GM18909 (cell line): ENCODE data around the gene STK33.

Source experiments
- ATAC-seq: cut with Tn5 transposase; IDR thresholded peaks from one replicate; pipeline ENCODE4 v1.9.1; 2021; ENCODE audit warnings: mild to moderate bottlenecking; ENCODE audit not compliant: unreplicated experiment, poor library complexity

Gene STK33

GRCh38 chr11:8593935-8594909, at the start of gene STK33:
Gene STK33, minus strand, starts transcription at chr11:8594228. Its CDS starts 119,323 bp downstream, at chr11:8474905.
- ATAC-seq: peak; percentile 95

- ATAC-seq: no peak
Observed at GRCh38 chr11:8642196-8642841, 48.3 kb upstream of the STK33 start.

GRCh38 chr11:8641332-8641731, 47.3 kb upstream of the STK33 start:
- no peak for ATAC-seq

- no peak for ATAC-seq
Observed at GRCh38 chr11:8640267-8640906, 46.4 kb upstream of the STK33 start.

- ATAC-seq: no peak
Observed at GRCh38 chr11:8639655-8640054, 45.6 kb upstream of the STK33 start.

- no peak for ATAC-seq
Observed at GRCh38 chr11:8638300-8638699, 44.3 kb upstream of the STK33 start.

- ATAC-seq: no peak
Observed at GRCh38 chr11:8636127-8636526, 42.1 kb upstream of the STK33 start.

GRCh38 chr11:8634498-8634897, 40.5 kb upstream of the STK33 start:
- ATAC-seq: no peak

- no peak for ATAC-seq
Observed at GRCh38 chr11:8631395-8632118, 37.5 kb upstream of the STK33 start.

- no peak for ATAC-seq
Observed at GRCh38 chr11:8624698-8625097, 30.7 kb upstream of the STK33 start.

GRCh38 chr11:8621147-8621546, 27.1 kb upstream of the STK33 start:
- no peak for ATAC-seq

- ATAC-seq: no peak
Observed at GRCh38 chr11:8617063-8617462, 23.0 kb upstream of the STK33 start.

GRCh38 chr11:8615291-8616032, 21.4 kb upstream of the STK33 start:
- ATAC-seq: no peak

- no peak for ATAC-seq
Observed at GRCh38 chr11:8614497-8614896, 20.5 kb upstream of the STK33 start.

- no peak for ATAC-seq
Observed at GRCh38 chr11:8613036-8613435, 19.0 kb upstream of the STK33 start.

GRCh38 chr11:8612522-8612921, 18.5 kb upstream of the STK33 start:
- ATAC-seq: no peak

GRCh38 chr11:8610532-8611116, 16.6 kb upstream of the STK33 start:
- no peak for ATAC-seq

GRCh38 chr11:8608652-8609051, 14.6 kb upstream of the STK33 start:
- ATAC-seq: no peak

GRCh38 chr11:8605971-8606563, 12.0 kb upstream of the STK33 start:
- no peak for ATAC-seq
